GM21515 (cell line): ENCODE data around the gene C19orf81.

Experiments
- ATAC-seq: cut with Tn5 transposase; IDR thresholded peaks from one replicate; pipeline ENCODE4 v1.9.1; 2021; ENCODE audit not compliant: unreplicated experiment

Gene C19orf81

DNA sequence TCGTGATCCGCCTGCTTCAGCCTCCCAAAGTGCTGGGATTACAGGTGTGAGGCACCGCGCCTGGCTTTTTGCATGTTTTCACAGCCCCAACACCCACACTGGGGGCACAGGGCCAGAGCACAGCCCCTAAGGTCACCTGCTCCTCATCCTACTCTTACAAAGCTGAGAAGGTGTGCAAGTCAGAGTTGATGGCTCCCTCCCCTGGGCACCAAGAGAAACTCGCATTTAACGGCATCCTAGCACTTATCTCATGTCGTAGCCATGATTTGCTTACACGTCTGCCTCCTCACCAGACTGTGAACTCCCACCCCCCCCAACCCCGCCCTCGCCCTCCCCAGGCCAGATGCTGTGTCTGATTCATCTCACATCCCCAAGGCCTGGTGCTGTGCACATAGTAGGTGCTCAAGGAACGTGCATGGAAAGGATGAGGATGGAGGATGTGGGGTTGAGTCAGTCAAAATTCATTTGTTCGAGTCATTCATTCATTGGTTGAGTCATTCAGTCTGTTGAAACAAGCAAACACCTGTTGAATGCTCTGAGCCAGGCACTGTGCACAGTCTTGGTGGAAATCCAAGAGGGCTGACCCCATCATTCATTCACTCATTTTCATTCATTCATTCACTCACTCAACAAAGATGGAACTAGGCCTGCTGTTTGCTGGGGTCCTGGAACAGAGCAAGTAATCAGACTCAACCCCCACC, 59.1 kb downstream of the C19orf81 start:
- no peak for ATAC-seq
